Gastroesophageal sphincter (tissue), 4 donors: ENCODE data around the gene WDR26. TPM values are rescaled to one million over a fixed set of nuclear protein-coding genes. Genes with fewer than 3 reads are reported as not detected.
"Not testable (repeated sequence)": the region's sequence is repeated elsewhere in the genome, so short reads cannot be mapped to it uniquely, and the experiment has no call there.

Source experiments
- ATAC-seq: fragments of 150-250 bp; one replicate; pipeline ENCODE4 v1.9.1; 2016; ENCODE audit warnings: mild to moderate bottlenecking, moderate library complexity
- H3K27ac ChIP-seq, 4 donors: fragments of 200-600 bp; sonication (generic) in 3 of 4; 1 replicate in 3 of 4; 2 replicates in 1 of 4; pipeline ENCODE4 v1.5.1; 2016 to 2019
- H3K27me3 ChIP-seq: fragments of 200-600 bp; sonication (generic); one replicate; pipeline ENCODE4 v1.5.1; 2019
- H3K36me3 ChIP-seq, 2 donors: fragments of 200-600 bp; sonication (generic); one replicate each; pipeline ENCODE4 v1.5.1; 2019; ENCODE audit warnings: control low read depth in 1 of 2
- H3K4me1 ChIP-seq, 3 donors: fragments of 200-600 bp; sonication (generic); 1 replicate in 2 of 3; 2 replicates in 1 of 3; pipeline ENCODE4 v1.5.1; 2016 to 2019; ENCODE audit warnings: control low read depth in 2 of 3
- H3K4me3 ChIP-seq, 2 donors: fragments of 200-600 bp; sonication (generic); one replicate each; pipeline ENCODE4 v1.5.1; 2019; ENCODE audit warnings: mild to moderate bottlenecking in 1 of 2, moderate library complexity in 1 of 2
- H3K9me3 ChIP-seq, 3 donors: fragments of 200-600 bp; sonication (generic); one replicate each; pipeline ENCODE4 v1.5.1; 2017 to 2019; ENCODE audit warnings: control low read depth in 2 of 3
- EP300 ChIP-seq: sonication (generic); formaldehyde crosslinking; IDR thresholded peaks from one replicate; pipeline ENCODE4 v1.6.1; 2017; ENCODE audit warnings: antibody characterized with exemption, mild to moderate bottlenecking
- POLR2A ChIP-seq, 2 donors: fragments of 450-650 bp; IDR thresholded peaks; one replicate each; pipeline ENCODE4 v1.6.1; 2017; ENCODE audit warnings: antibody characterized with exemption in 2 of 2, mild to moderate bottlenecking in 2 of 2, moderate library complexity in 1 of 2
- POLR2AphosphoS5 ChIP-seq: sonication (generic); formaldehyde crosslinking; IDR thresholded peaks from one replicate; pipeline ENCODE4 v1.6.1; 2017; ENCODE audit warnings: antibody characterized with exemption
- WGBS, 2 donors: methylation state at CpG; one replicate each; pipeline ENCODE4 v1.1.5; 2018; ENCODE audit warnings: low coverage in 1 of 2; 5-methylcytosine and 5-hydroxymethylcytosine counted together
- total RNA-seq, 4 donors: library from RNA; depleted of rRNA; stranded (reverse); fragments of >200 nt; gene quantifications; one replicate each; pipeline ENCODE4 v1.1.0, GENCODE V29; 2016
- TF ChIP-seq, protein P1 (sequence below), 4 experiments: fragments of 200-600 bp in 2 of 4; fragments of 450-650 bp in 2 of 4; sonication (generic) in 1 of 4; IDR thresholded peaks; one replicate each; pipeline ENCODE4 v1.5.1; 2017 to 2019; ENCODE audit warnings: antibody characterized with exemption in 4 of 4, mild to moderate bottlenecking in 2 of 4, moderate library complexity in 2 of 4

WDR26 gene
- total RNA-seq, 4 donors from 2014 or later = 63.9 to 94.5 (median 77.7) TPM

DNA sequence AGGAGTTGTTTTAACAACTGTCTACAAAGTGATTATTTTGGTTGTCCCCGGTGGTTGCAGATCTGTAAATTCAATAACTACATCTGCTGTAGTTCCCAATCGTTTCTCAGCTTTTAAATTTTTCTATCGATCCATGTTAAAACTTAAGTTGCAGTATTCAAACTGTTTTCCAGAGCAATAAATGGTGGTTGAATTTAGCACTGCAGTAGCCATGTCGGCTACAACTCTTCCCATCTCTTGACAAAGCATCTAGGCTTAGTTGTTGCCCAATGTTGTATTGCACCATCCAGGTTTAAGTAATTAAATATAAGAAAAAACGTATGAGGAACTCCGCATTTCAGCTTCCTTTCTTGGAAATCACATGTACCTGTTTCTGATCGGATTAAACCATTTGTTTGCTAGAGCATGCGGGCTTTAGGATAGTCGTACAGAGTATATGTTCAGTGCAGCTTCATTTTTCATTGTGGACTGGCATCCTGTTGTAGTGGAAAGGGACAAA, 76.9 kb downstream of the WDR26 start:
- ATAC-seq = no peak
- H3K4me1 ChIP-seq = peaks cover 4 to 34% (median 14%) of the 10 kb centered on the region in 3 donors
- no peaks in the 10 kb centered on the region for H3K9me3 ChIP-seq
- peak overlapping the region; percentile 41 to 95 (median 93) for H3K27ac ChIP-seq
- TF ChIP-seq, protein P1, sequence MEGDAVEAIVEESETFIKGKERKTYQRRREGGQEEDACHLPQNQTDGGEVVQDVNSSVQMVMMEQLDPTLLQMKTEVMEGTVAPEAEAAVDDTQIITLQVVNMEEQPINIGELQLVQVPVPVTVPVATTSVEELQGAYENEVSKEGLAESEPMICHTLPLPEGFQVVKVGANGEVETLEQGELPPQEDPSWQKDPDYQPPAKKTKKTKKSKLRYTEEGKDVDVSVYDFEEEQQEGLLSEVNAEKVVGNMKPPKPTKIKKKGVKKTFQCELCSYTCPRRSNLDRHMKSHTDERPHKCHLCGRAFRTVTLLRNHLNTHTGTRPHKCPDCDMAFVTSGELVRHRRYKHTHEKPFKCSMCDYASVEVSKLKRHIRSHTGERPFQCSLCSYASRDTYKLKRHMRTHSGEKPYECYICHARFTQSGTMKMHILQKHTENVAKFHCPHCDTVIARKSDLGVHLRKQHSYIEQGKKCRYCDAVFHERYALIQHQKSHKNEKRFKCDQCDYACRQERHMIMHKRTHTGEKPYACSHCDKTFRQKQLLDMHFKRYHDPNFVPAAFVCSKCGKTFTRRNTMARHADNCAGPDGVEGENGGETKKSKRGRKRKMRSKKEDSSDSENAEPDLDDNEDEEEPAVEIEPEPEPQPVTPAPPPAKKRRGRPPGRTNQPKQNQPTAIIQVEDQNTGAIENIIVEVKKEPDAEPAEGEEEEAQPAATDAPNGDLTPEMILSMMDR (IDR thresholded peaks at IDR 0.05) = no peak
- TF ChIP-seq POLR2A (IDR thresholded peaks at IDR 0.05) (no peak), EP300 (no peak), POLR2AphosphoS5 (no peak)
- no peaks in the 10 kb centered on the region for H3K27me3 ChIP-seq
- H3K4me3 ChIP-seq = peak overlapping the region; percentile 58 to 91
- no peaks in the 10 kb centered on the region for H3K36me3 ChIP-seq
- WGBS, 2 donors = 22 to 28% methylated on average over 9 of the region's 9 CpGs

DNA sequence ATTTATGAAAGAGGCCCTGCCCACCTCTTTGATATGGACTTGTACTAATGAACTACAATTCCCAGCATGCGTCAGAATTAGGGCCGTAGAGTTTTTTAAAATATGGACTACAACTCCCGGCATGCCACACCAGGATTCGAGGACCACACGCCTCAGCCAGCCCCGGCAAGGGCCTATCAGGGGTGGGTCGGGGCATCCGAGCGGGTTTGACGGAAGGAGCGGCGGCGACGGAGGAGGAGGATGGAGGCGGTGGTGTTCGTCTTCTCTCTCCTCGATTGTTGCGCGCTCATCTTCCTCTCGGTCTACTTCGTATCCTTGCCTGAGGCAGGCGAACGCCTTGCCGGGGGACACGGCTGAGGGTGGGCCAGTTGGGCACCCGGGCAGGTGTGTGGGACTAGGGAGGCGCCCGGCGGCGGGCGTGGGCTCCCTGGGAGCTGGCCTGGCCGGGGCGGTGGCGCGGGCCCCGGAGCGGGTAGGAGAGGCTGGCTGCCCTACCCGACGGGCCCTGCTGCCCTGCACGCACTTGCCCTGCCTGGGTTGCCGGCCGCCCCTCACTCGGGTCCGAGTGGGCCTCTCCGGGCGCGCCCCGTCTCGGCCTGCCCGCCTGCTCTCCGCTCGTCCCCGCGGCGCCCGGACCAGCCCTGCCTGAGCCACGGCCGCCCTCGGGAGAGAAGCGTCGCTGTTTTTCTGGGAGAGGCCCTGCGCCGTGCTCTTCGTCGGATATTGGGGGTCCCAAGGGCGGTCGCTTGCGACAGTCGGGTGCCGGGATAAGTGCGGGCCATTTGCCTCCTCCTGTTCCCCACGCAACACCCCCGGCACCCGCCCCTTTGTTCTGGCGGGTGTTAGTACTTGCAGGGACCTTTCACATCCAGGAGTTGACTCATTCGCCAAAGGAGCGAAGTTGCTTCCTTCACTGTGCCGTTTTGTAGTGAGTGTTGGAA, 77.6 kb downstream of the WDR26 start, which contains the start of gene CNIH4:
CNIH4 (plus strand) TSS at position 195 of the 941 bp plus-strand sequence; CDS start at position 241, 46 bp downstream.
- no peaks in the 10 kb centered on the region for H3K36me3 ChIP-seq
- WGBS, 2 donors = 0 to 1% methylated on average over 8 to 19 of the region's 78 CpGs

DNA sequence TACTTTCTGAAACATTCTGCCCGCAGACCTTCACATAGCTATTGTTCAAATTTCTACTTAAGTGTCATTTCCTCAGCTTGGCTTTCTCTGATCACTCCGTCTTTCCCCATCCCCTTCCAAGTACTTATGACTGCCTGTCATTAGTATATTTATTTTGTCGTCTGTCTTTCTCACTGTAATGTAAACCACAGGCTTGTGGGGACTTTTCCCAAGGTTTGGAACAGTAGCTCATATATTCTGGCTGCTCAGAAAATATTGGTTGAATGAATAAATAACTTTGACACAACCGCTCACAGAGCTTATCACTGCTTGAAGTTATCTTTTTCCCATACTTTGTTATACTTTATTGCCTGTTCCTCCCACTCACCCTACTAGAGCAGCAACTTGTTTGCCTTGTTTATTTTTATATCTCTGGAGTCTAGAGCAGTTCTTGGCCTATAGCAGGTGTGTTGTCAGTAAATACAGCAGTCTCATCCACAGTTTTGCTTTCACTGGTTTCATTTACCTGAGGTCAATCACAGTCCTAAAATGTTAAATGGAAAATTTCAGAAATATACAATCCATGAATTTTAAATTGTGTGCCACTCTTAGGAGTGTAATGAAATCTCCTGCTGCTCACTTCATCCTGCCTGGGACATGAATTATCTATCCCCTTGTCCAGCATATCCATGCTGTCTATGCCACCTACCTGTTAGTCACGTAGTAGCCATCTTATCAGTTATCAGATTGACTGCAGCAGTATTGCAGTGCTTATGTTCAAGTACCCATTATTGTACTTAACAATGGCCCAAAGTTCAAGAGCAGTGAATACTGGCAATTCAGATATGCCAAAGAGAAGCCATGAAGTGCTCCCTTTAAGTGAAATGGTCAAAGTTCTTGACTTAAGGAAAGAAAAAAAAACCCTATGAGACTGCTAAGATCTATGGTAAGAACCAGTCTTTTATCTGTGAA, 80.3 kb downstream of the WDR26 start:
- Histone ChIP-seq H3K4me1 (peaks cover 4 to 18% (median 14%) of the 10 kb centered on the region in 3 donors), H3K36me3 (no peaks in the 10 kb centered on the region), H3K4me3 (no peak overlapping the region), H3K27ac (no peak overlapping the region), H3K27me3 (no peaks in the 10 kb centered on the region), H3K9me3 (no peaks in the 10 kb centered on the region)
- TF ChIP-seq EP300 = no peak
- TF ChIP-seq POLR2AphosphoS5 = no peak
- no peak for TF ChIP-seq POLR2A (IDR thresholded peaks at IDR 0.05)
- TF ChIP-seq, protein P1 (IDR thresholded peaks at IDR 0.05) = no peak
- ATAC-seq = no peak
- WGBS, 2 donors = 55 to 64% methylated on average over 5 of the region's 5 CpGs

More for the DNA sequence above, 77.6 kb downstream of the WDR26 start, which contains the start of gene CNIH4:
- Histone ChIP-seq H3K27ac (peak within 1 kb of the TSS; percentile 41 to 95 (median 93)), H3K4me1 (peaks cover 4 to 34% (median 14%) of the 10 kb centered on the region in 3 donors), H3K9me3 (no peaks in the 10 kb centered on the region), H3K27me3 (no peaks in the 10 kb centered on the region), H3K4me3 (peak within 1 kb of the TSS; percentile 58 to 91)
- peak; percentile 99 for ATAC-seq
- TF ChIP-seq POLR2AphosphoS5 (peak; percentile 98), EP300 (no peak), POLR2A (IDR thresholded peaks at IDR 0.05) (peak; percentile 75 to 86)

DNA sequence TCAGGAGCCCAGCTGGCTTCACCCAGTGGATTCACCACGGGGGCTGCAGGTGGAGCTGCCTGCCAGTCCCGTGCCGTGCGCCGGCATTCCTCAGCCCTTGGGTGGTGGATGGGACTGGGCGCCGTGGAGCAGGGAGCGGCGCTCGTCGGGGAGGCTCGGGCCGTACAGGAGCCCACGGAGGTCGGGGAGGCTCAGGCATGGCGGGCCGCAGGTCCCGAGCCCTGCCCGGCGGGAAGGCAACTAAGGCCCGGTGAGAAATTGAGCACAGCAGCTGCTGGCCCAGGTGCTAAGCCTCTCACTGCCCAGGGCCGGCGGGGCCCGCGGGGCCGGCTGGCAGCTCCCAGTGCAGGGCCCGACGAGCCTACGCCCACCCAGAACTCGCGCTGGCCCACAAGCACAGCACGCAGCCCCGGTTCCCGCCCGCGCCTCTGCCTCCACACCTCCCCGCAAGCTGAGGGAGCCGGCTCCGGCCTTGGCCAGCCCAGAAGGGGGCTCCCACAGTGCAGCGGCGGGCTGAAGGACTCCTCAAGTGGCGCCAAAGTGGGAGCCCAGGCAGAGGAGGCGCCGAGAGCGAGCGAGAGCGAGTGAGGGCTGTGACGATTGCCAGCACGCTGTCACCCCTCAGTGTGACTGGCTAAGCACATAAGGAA, 82.0 kb downstream of the WDR26 start:
- H3K36me3 ChIP-seq, H3K27me3 ChIP-seq, H3K4me1 ChIP-seq, H3K9me3 ChIP-seq, H3K4me3 ChIP-seq, H3K27ac ChIP-seq, ATAC-seq: not testable (repeated sequence)
- 96% methylated on average over 5 of the region's 49 CpGs; no CpG with 5 or more reads in 1 of the 2 donors for WGBS, 2 donors

DNA sequence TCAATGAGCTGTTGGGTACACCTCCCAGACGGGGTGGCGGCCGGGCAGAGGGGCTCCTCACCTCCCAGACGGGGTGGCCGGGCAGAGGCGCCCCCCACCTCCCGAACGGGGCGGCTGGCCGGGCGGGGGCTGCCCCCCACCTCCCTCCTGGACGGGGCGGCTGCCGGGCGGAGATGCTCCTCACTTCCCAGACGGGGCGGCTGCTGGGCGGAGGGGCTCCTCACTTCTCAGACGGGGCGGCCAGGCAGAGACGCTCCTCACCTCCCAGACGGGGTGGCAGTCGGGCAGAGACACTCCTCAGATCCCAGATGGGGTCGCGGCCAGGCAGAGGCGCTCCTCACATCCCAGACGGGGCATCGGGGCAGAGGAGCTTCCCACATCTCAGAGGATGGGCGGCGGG, 84.9 kb downstream of the WDR26 start:
- not testable (repeated sequence) for H3K36me3 ChIP-seq, H3K9me3 ChIP-seq, H3K4me3 ChIP-seq, ATAC-seq, H3K27me3 ChIP-seq, H3K4me1 ChIP-seq, H3K27ac ChIP-seq
- WGBS, 2 donors = no CpG with 5 or more reads among the region's 30 CpGs
